ENCODE results near the gene ITGB7.

- TF ChIP-seq POLR2A (IDR thresholded peaks at IDR 0.05; ENCODE audit: low read depth) (no peak), CTCF (IDR thresholded peaks at IDR 0.05) (no peak)
These were observed 26.6 kb upstream of the ITGB7 start for GRCh38 chr12:53233671-53234121.
